Adrenal gland (tissue), 12 donors: Measurements from ENCODE around the gene RPS6KA2. TPM values are rescaled to one million over a fixed set of nuclear protein-coding genes. Genes with fewer than 3 reads are reported as not detected.

Experiments
- DNase-seq, 7 donors: peaks; one replicate each; pipeline ENCODE4 v3.0.0-alpha.2; 2019 to 2020
- H3K27ac ChIP-seq, 5 donors: fragments of 200-600 bp; sonication (generic) in 4 of 5; 1 replicate in 3 of 5; 2 replicates in 2 of 5; pipeline versions ENCODE4 v1.5.1 to v1.8.0; 2016 to 2020; ENCODE audit warnings: mild to moderate bottlenecking in 1 of 5
- H3K27me3 ChIP-seq: fragments of 200-600 bp; 2 replicates; pipeline ENCODE4 v1.8.0; 2021
- H3K36me3 ChIP-seq, 2 donors: fragments of 200-600 bp; replicated peaks in 1 of 2; 1 replicate in 1 of 2; 2 replicates in 1 of 2; pipeline versions ENCODE4 v1.5.1 to v1.8.0; 2018 to 2022
- H3K4me1 ChIP-seq, 2 donors: fragments of 200-600 bp; replicated peaks in 1 of 2; 1 replicate in 1 of 2; 2 replicates in 1 of 2; pipeline versions ENCODE4 v1.5.1 to v1.8.0; 2018 to 2021
- H3K4me3 ChIP-seq, 4 donors: fragments of 200-600 bp; sonication (generic) in 3 of 4; one replicate each; pipeline ENCODE4 v1.5.1; 2016 to 2018
- H3K9me3 ChIP-seq, 3 donors: fragments of 200-600 bp; sonication (generic) in 1 of 3; replicated peaks in 1 of 3; 1 replicate in 2 of 3; 2 replicates in 1 of 3; pipeline versions ENCODE4 v1.5.1 to v1.8.0; 2016 to 2021
- CTCF ChIP-seq, 6 experiments: fragments of 450-650 bp in 4 of 6; fragments of 200-600 bp in 2 of 6; sonication (generic) in 1 of 6; IDR thresholded peaks; 1 replicate in 5 of 6; 2 replicates in 1 of 6; pipeline versions ENCODE4 v1.5.1 to v1.8.0; 2016 to 2021; ENCODE audit warnings: antibody characterized with exemption in 6 of 6, mild to moderate bottlenecking in 2 of 6, moderate library complexity in 1 of 6
- POLR2A ChIP-seq, 2 donors: fragments of 450-650 bp; IDR thresholded peaks; one replicate each; pipeline ENCODE4 v1.6.1; 2017; ENCODE audit warnings: antibody characterized with exemption in 2 of 2, mild to moderate bottlenecking in 2 of 2, moderate library complexity in 1 of 2
- WGBS, 4 donors: extraction: QIAGEN DNeasy Blood & Tissue Kit in 2 of 4; methylation state at CpG; one replicate each; pipeline versions ENCODE4 v1.1.5 to v1.1.7; 2013 to 2017; 5-methylcytosine and 5-hydroxymethylcytosine counted together
- intact Hi-C, 2 donors: fragments of 100-400 bp; cut with DNase I; formaldehyde crosslinking; loops; one replicate each; pipeline versions ENCODE4 v1.14.1 to v1.15.0; 2022 to 2023
- polyA plus RNA-seq, 3 donors: library from polyadenylated mRNA; stranded (reverse); fragments of 200-250 nt in 2 of 3; fragments of 350-450 nt in 1 of 3; fragmentation: Illumina TruSeq in 1 of 3; extraction: RNeasy Lipid Tissue Mini Kit (QIAGEN cat#74804) in 1 of 3; gene quantifications; one replicate each; pipeline ENCODE4 v1.2.3, GENCODE V29; 2013 to 2014
- total RNA-seq, 9 donors: library from RNA; depleted of rRNA in 4 of 9; stranded (reverse); fragments of >200 nt in 4 of 9; fragments of 120-200 nt in 1 of 9; fragmentation: NEBNext Ultra II Directional in 1 of 9; extraction: Animal tissue kit (Norgen Biotek cat#: 25700) in 1 of 9; gene quantifications; one replicate each; pipeline versions ENCODE4 v1.1.0 to v1.2.4, GENCODE V29; 2013 to 2023
- donor health status: healthy with polysubstance abuse.
- donor health status: Bipolar disorder and iron deficiency.
- donor health status: DM: yes; HTN: yes; CAD: no.
- donor health status: DM: no; HTN: no; CAD: no.
- donor health status: DM: no; HTN: no; CAD: no.
- donor health status: DM: yes; HTN: yes; CAD: no.

RPS6KA2 gene
- total and polyA plus RNA-seq, 12 donors, result 7.0 to 40.4 (median 26.2) TPM

GRCh38 chr6:166486536-166486880, 140.5 kb downstream of the RPS6KA2 start:
- Histone ChIP-seq H3K4me1 (no peaks in the 10 kb centered on the region), H3K36me3 (no peaks in the 10 kb centered on the region), H3K27ac (no peak overlapping the region), H3K4me3 (no peak overlapping the region), H3K27me3 (no peaks in the 10 kb centered on the region), H3K9me3 (no peaks in the 10 kb centered on the region)
- whole genome bisulfite sequencing, 4 donors, result 93 to 98% (median 95%) methylated on average over 4 to 9 of the region's 9 CpGs
- DNase-seq, result no peak
- intact Hi-C loops, result no loop called here
- TF ChIP-seq POLR2A (IDR thresholded peaks at IDR 0.05), result no peak
- no peak for TF ChIP-seq CTCF (IDR thresholded peaks at IDR 0.05)

GRCh38 chr6:166485651-166486535, 141.2 kb downstream of the RPS6KA2 start:
- Histone ChIP-seq H3K36me3 (no peaks in the 10 kb centered on the region), H3K4me1 (no peaks in the 10 kb centered on the region), H3K27ac (no peak overlapping the region), H3K27me3 (no peaks in the 10 kb centered on the region), H3K4me3 (no peak overlapping the region), H3K9me3 (no peaks in the 10 kb centered on the region)
- DNase-seq, result no peak
- TF ChIP-seq POLR2A (IDR thresholded peaks at IDR 0.05), result no peak
- TF ChIP-seq CTCF (IDR thresholded peaks at IDR 0.05), result no peak
- WGBS, 4 donors, result 86 to 95% (median 90%) methylated on average over 16 to 20 of the region's 20 CpGs
- intact Hi-C loops, result no loop called here

GRCh38 chr6:166484863-166485262, 142.2 kb downstream of the RPS6KA2 start:
- intact Hi-C loops, result no loop called here
- no peak for DNase-seq
- no peaks in the 10 kb centered on the region for H3K4me1 ChIP-seq
- TF ChIP-seq POLR2A (IDR thresholded peaks at IDR 0.05) (no peak), CTCF (IDR thresholded peaks at IDR 0.05) (no peak)
- WGBS, 4 donors, result 87 to 91% (median 90%) methylated on average over 10 of the region's 10 CpGs
- H3K4me3 ChIP-seq, result no peak overlapping the region
- no peaks in the 10 kb centered on the region for H3K27me3 ChIP-seq
- no peak overlapping the region for H3K27ac ChIP-seq
- H3K9me3 ChIP-seq, result no peaks in the 10 kb centered on the region
- no peaks in the 10 kb centered on the region for H3K36me3 ChIP-seq

GRCh38 chr6:166483573-166484250, 143.3 kb downstream of the RPS6KA2 start:
- intact Hi-C loops, result no loop called here
- Histone ChIP-seq H3K4me3 (no peak overlapping the region), H3K36me3 (no peaks in the 10 kb centered on the region), H3K27me3 (no peaks in the 10 kb centered on the region), H3K27ac (no peak overlapping the region), H3K9me3 (no peaks in the 10 kb centered on the region), H3K4me1 (no peaks in the 10 kb centered on the region)
- 92 to 94% (median 93%) methylated on average over 12 to 15 of the region's 15 CpGs for WGBS, 4 donors
- no peak for TF ChIP-seq CTCF (IDR thresholded peaks at IDR 0.05)
- no peak for TF ChIP-seq POLR2A (IDR thresholded peaks at IDR 0.05)
- DNase-seq, result no peak
